ENCODE results near the gene LCK. TPM values are rescaled to one million over a fixed set of nuclear protein-coding genes. Genes with fewer than 3 reads are reported as not detected.

The LCK gene
- polyA plus RNA-seq, 3 donors = 3.4 to 4.8 (median 3.8) TPM

GRCh38 chr1:32303358-32303757 is 52.3 kb downstream of the LCK start:
- no peak for DNase-seq (ENCODE audit: extremely low read depth in 1 of 11, low read depth in 9 of 11, low spot score in 4 of 11)

DNA sequence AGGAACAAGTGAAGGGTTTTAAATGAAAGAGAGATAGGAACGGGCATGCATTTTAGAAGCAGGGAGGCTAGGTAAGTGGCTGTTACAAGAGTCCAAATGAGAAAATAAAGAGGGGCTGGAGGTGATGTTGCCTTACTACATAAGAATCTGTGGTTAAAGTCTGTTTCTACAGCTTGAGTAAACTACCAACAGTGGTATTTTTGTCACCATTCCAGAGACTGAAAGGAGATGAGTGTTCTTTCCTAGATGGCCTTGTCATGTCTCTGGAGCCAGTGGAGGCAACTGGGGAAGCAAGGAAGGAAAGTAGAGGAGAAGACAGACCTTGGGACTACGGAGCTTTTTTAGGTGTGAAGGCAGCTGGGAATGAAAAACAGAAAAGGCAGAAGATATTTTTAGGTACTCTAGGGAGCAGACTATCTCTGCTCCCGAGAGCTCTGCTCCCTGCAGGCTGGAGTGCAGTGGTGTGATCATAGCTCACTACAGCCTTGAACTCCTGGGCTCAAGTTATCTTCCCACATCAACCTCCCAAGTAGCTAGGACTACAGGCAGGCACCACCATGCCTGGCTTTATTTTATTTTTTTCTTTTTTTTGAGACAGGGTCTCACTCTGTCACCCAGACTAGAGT is 53.0 kb downstream of the LCK start:
- no peak for DNase-seq (ENCODE audit: extremely low read depth in 1 of 11, low read depth in 9 of 11, low spot score in 4 of 11)

DNA sequence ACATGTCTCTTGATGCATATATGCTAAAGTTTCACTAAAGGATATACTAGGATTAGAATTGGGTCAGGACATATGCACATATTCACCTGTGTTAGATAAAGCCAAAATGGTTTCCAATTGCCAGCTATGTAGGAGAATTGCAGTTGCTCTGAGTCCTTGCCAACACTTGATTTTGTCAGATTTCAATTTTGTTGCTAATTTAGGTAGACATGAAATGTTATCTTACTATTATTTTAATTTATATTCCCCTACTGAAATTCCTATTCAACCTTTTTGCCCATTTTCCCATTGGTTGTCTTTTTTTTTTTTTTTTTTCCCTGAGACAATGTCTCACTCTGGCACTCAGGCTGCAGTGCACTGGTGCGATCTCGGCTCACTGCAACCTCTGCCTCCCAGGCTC is 54.2 kb downstream of the LCK start:
- DNase-seq (ENCODE audit: extremely low read depth in 1 of 11, low read depth in 9 of 11, low spot score in 4 of 11) = no peak

DNA sequence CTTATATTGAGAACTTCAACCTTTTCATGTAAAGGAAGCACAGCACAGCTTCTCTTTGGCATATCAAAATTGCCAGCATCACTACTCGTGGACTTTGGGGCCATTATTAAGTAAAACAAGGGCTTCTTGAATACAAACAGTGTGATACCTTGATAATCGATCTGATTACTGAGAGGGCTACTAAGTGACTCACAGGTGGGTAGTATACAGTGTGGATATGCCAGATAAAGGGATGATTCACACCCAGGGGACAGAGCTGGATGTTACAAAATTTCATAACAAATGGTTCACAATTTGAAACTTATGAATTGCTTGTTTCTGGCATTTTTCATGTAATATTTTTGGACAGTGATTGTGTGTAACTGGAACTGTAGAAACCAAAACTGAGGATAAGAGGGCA is 56.3 kb downstream of the LCK start:
- no peak for DNase-seq (ENCODE audit: extremely low read depth in 1 of 11, low read depth in 9 of 11, low spot score in 4 of 11)

DNA sequence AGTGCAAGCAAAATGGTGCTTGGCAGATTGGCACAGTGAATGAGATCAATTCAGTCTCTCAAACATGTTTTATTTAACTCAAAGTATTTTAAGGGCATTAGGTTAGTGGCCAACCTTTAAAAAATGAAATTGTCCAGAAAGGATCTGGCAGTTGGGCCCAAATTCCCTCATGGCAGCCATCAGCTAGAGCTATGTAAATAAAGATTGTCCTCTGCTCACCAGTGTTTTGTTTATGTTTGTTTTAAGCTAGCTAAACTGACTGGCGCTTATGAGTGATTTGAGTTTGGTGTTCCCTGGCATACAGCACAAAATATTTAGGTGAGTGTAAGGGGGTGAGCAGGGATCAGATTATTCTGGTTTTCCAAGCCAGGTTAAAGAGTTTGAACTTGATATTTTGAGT is 58.9 kb downstream of the LCK start:
- DNase-seq (ENCODE audit: extremely low read depth in 1 of 11, low read depth in 9 of 11, low spot score in 4 of 11) = no peak

GRCh38 chr1:32311709-32312393 is 60.8 kb downstream of the LCK start:
- DNase-seq (ENCODE audit: extremely low read depth in 1 of 11, low read depth in 9 of 11, low spot score in 4 of 11) = no peak

DNA sequence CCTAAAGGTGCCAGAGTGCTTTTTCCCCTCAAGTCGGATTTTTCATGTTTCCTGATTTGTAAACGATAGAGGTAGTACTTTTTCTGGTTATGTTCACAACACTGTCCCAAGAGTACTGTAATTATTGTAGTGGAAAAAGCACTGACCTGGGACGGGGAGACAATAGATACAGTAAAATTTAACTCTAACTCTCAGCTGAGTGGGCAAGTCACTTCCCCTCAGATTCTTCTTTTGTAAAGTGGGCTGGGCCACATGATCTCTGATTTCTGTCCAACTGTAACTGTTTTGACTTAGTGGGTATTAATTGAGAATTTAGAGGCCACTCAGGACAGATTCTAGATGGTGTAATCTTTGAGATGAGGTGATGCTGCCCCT is 65.8 kb downstream of the LCK start:
- DNase-seq (ENCODE audit: extremely low read depth in 1 of 11, low read depth in 9 of 11, low spot score in 4 of 11) = no peak

DNA sequence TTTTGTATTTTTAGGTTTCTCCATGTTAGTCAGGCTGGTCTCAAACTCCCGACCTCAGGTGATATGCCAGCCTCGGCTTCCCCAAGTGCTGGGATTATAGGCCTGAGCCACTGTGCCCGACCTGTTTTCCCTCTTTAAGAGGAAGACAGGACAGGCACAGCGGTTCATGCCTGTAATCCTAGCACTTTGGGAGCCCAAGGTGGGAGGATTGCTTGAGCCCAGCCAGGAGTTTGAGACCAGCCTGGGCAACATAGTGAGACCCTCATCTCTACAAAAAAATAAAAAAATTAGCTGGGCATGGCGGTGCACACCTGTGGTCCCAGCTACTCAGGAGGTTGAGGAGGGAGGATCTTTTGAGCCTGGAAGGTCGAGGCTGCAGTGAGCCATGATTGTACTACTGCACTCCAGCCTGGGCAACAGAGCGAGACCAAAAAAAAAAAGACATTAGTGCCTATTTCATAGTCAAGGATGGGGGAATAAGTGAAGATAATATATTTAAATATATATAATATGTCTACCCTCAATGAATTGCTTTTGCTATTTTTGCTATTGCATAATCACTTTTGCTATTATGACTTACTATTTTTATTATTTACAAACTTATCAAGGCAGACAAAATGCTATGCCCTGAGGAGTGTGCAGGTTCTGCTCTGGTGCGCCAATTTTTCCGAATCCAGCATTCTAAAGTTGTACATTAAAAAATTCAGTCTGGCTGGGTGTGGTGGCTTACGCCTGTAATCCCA is 67.2 kb downstream of the LCK start:
- no peak for DNase-seq (ENCODE audit: extremely low read depth in 1 of 11, low read depth in 9 of 11, low spot score in 4 of 11)

- no peak for DNase-seq (ENCODE audit: extremely low read depth in 1 of 11, low read depth in 9 of 11, low spot score in 4 of 11)
Observed at GRCh38 chr1:32321712-32322291, 70.7 kb downstream of the LCK start.

DNA sequence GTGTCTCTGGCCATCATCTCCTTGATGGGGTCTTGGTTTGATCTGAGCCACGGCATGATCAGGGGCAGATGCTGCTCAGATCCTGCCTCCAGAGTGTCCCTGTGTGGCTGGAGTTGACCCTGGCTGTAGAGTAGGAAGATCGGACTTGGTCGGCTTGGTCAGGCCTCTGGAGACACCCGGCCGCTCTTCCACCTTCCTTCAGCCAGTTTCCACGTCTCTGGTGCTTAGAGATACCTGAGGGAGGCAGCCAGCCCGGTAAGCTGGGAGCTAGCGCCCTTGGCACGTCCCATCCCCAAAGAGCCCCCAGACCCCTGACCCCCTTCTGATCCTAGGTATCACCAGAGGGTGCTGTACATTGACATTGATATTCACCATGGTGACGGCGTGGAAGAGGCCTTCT is 76.1 kb downstream of the LCK start:
- no peak for DNase-seq (ENCODE audit: extremely low read depth in 1 of 11, low read depth in 9 of 11, low spot score in 4 of 11)

DNA sequence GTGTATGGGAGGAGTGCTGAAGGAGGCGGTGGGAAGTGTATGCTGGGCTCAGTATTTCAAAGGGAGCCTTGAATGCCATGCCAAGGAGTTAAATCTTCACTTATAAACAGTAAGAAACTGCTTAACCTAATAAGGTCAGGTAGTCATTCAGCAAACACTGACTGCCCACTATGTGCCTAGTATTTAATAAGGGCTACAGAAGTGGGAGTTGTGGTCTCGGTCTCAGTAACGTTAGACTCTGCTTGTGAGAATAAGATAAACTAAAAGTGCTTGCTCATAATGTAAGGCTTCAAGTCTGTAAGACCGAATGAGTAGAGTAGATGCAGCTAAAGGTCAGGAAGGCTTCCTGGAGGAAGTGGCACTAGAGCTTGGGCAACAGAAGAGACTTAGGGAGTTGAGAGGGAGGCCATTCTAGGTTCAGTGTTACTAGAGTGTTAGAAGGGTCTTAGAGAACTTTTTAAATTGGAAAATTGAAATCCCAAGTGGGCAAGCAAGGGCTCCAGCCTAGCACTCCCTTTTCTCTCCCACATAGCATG is 78.9 kb downstream of the LCK start:
- no peak for DNase-seq (ENCODE audit: extremely low read depth in 1 of 11, low read depth in 9 of 11, low spot score in 4 of 11)

DNA sequence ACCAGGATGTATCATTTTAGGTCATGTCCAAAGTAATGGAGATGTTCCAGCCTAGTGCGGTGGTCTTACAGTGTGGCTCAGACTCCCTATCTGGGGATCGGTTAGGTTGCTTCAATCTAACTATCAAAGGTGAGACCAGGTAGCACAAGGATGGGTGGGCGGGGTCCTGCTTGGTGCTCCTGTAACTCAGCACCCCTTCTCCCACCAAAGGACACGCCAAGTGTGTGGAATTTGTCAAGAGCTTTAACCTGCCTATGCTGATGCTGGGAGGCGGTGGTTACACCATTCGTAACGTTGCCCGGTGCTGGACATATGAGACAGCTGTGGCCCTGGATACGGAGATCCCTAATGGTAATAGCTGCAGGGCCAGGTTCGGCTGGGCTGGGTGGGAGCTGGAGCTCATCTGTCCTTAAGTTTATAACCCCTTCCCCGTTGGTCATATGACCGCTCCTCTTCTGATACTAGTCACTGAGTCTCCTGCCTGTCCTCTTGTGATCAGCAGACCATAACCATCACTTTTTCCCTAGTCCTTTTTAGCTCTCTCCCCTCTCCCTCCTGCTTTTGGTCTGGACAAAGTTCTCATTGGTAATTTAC is 79.6 kb downstream of the LCK start:
- peak in 2 of 11 donors; percentile 28 to 33 for DNase-seq (ENCODE audit: extremely low read depth in 1 of 11, low read depth in 9 of 11, low spot score in 4 of 11)

DNA sequence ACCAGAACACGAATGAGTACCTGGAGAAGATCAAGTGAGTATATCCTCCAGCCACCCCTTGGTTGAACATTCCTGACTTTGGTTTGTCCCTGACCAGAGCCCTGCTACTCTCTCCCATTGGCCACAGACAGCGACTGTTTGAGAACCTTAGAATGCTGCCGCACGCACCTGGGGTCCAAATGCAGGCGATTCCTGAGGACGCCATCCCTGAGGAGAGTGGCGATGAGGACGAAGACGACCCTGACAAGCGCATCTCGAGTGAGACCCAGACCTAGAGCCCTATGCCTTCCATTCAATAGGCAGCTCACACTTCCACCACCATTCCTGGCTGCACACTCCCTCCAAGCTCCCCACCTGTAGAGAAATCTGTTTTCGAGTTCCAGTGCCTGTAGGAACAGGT is 80.5 kb downstream of the LCK start:
- DNase-seq (ENCODE audit: extremely low read depth in 1 of 11, low read depth in 9 of 11, low spot score in 4 of 11) = no peak

- DNase-seq (ENCODE audit: extremely low read depth in 1 of 11, low read depth in 9 of 11, low spot score in 4 of 11) = no peak
Observed at GRCh38 chr1:32332290-32333079, 81.4 kb downstream of the LCK start.

GRCh38 chr1:32333251-32333963 is 82.3 kb downstream of the LCK start:
- DNase-seq (ENCODE audit: extremely low read depth in 1 of 11, low read depth in 9 of 11, low spot score in 4 of 11) = no peak

DNA sequence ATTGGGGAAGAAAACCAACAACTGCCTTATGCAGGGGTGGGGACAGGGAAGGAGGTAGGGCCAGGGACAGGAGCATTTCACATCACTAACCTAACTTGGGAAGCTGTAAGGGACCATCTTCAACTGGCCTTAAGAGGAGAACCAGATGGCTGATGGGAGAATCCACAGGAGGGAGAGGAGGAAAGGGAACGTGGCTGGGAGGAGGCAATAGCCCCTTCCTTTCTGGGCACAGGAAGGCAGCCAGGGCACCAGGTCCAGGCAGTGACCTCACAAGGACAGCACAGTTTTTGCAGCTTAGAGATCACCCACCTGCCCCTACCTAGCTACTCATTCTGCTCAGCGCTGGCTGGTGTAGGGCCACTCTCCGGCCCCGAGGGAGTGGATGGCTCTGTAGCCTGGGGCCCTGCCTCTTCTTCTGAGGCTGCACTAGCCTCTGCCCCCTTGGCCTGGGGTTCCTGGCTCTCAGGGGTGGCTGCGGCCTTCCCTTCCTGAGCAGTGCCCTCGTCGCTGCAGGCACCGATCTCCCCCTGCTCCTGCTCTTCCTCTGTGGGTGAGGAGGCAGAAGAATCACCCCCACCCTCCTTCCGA is 83.3 kb downstream of the LCK start:
- DNase-seq (ENCODE audit: extremely low read depth in 1 of 11, low read depth in 9 of 11, low spot score in 4 of 11) = no peak

- DNase-seq (ENCODE audit: extremely low read depth in 1 of 11, low read depth in 9 of 11, low spot score in 4 of 11) = peak in 2 of 11 donors; percentile 54 to 59
Observed at GRCh38 chr1:32334864-32335534, 83.9 kb downstream of the LCK start.

DNA sequence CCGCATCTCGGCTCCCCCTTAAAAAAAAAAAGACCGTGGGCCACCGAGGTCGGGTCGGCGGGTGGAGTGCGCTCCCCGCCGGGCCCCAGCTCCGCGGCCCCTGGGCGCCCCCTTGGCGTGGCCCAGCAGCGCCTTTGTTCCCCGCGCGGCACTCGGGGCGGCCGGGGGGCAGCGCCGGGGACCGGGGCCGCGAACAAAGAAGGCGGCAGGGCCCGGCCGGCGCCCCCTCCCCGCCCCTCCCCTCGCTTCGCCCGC is 84.4 kb downstream of the LCK start:
- no peak for DNase-seq (ENCODE audit: extremely low read depth in 1 of 11, low read depth in 9 of 11, low spot score in 4 of 11)

Measured in renal cortex interstitium (tissue), 11 donors.